NCI-H1092 treated with DMSO at 0.1 percent for 48 hours (cell line): ENCODE results near the gene ARL2.
A peak's percentile ranks its signal among the peaks of the same experiment; 100 is the strongest.
"Not testable (repeated sequence)": the region's sequence is repeated elsewhere in the genome, so short reads cannot be mapped to it uniquely, and the experiment has no call there.

ENCODE experiments used
- DNase-seq: peaks from one replicate; lab custom pipeline; 2025; lab: John Stamatoyannopoulos, UW

Gene ARL2

GRCh38 chr11:65008016-65008415, 5.9 kb upstream of the ARL2 start:
- DNase-seq, result no peak

GRCh38 chr11:65008873-65009272, 5.1 kb upstream of the ARL2 start:
- no peak for DNase-seq

- peak; percentile 90 for DNase-seq
Observed at GRCh38 chr11:65013130-65013887, 651 bp upstream of the ARL2 start.

- DNase-seq, result no peak
Observed at GRCh38 chr11:65014726-65015227, 817 bp downstream of the ARL2 start.

- DNase-seq, result no peak
Observed at GRCh38 chr11:65016705-65017104, 2.7 kb downstream of the ARL2 start.

GRCh38 chr11:65017937-65018336, 4.0 kb downstream of the ARL2 start:
- no peak for DNase-seq

GRCh38 chr11:65019824-65020223, 5.9 kb downstream of the ARL2 start:
- DNase-seq, result no peak

GRCh38 chr11:65021003-65021402, 7.0 kb downstream of the ARL2 start:
- DNase-seq, result no peak

- DNase-seq, result no peak
Observed at GRCh38 chr11:65021509-65021908, 7.5 kb downstream of the ARL2 start.

GRCh38 chr11:65023502-65023901, 9.5 kb downstream of the ARL2 start:
- DNase-seq, result not testable (repeated sequence)

GRCh38 chr11:65026810-65027209, 12.8 kb downstream of the ARL2 start:
- DNase-seq, result no peak

GRCh38 chr11:65027213-65028067, 13.5 kb downstream of the ARL2 start, which contains the start of gene SNX15:
TSS of gene SNX15 (plus strand) at chr11:65027439. CDS start at chr11:65027538, 99 bp downstream.
- peak; percentile 99 for DNase-seq

- no peak for DNase-seq
Observed at GRCh38 chr11:65032216-65032615, 18.3 kb downstream of the ARL2 start.

GRCh38 chr11:65034423-65034822, 20.5 kb downstream of the ARL2 start:
- DNase-seq, result no peak

- DNase-seq, result no peak
Observed at GRCh38 chr11:65035579-65035978, 21.6 kb downstream of the ARL2 start.

- peak; percentile 18 for DNase-seq
Observed at GRCh38 chr11:65036931-65037330, 23.0 kb downstream of the ARL2 start.

- DNase-seq, result no peak
Observed at GRCh38 chr11:65040520-65040846, 26.5 kb downstream of the ARL2 start.

GRCh38 chr11:65040847-65041622, 27.1 kb downstream of the ARL2 start, which contains the start of gene SAC3D1:
TSS of gene SAC3D1 (plus strand) at chr11:65041210. CDS start at chr11:65041293, 83 bp downstream.
- DNase-seq, result peak; percentile 99

GRCh38 chr11:65042891-65043290, 28.9 kb downstream of the ARL2 start:
- DNase-seq, result no peak

GRCh38 chr11:65043881-65044501, 30.0 kb downstream of the ARL2 start:
- DNase-seq, result no peak

GRCh38 chr11:65045061-65045460, 31.1 kb downstream of the ARL2 start:
- DNase-seq, result no peak

- no peak for DNase-seq
Observed at GRCh38 chr11:65045728-65046127, 31.8 kb downstream of the ARL2 start.
